ENCODE measurements around the gene LIF. TPM values are rescaled to one million over a fixed set of nuclear protein-coding genes. Genes with fewer than 3 reads are reported as not detected.

The LIF gene
- total and polyA plus RNA-seq, 2 experiments from 2014 or later, result 1.4 to 1.9 TPM

DNA sequence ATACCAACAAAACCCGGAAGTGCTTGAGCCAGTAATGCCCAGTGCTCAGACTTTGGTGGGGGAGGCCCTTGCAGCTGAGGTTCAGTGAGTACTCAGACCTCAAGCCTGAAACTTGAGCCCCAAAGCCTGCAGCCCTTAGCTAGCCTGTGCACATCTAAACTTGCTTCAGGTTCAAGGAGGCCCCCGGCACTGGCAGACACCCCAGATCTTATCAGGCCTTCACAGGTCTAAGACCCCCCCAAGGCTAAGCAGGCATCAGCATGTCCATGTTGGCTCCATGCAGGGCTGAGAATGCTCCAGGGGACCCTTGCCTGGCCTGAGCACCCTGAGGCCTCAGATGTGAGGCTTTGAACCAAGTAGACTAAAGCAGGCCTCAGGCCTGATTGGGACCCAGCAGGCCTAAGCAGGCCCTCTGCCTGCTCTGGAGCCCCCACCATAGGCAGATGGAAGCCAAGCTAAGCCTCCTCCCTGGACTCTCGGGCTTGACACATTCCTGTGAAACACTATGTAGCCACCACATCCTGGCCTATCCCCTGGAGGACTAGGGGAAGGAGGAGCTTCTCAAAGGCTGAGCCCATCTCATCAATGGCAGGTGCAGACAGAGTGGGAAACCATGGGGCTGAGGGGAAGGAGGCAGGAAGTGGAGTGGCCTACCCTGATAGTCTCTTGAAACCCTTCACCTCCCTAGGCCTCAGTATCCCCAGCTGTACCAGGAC, 43.9 kb upstream of the LIF start:
- in situ Hi-C loops (cut with MboI), result no loop called here
- Histone ChIP-seq H3F3A (ENCODE audit: insufficient read depth) (peaks cover 17% of the 10 kb centered on the region), H3K27ac (peak overlapping the region; percentile 14; the same call in 1 of the 2 replicates), H3K27me3 (replicated peaks; ENCODE audit: insufficient read depth) (no peaks in the 10 kb centered on the region), H3K9me2 (ENCODE audit: insufficient read depth) (no peaks in the 10 kb centered on the region), H3K4me2 (ENCODE audit: unreplicated experiment) (no peak overlapping the region), H3K4me1 (ENCODE audit: insufficient read depth) (peaks cover 20% of the 10 kb centered on the region), H3K79me2 (ENCODE audit: insufficient read depth) (no peaks in the 10 kb centered on the region), H3K36me3 (ENCODE audit: low read depth) (no peaks in the 10 kb centered on the region; the same call in 1 of the 2 replicates), H3K9ac (peak overlapping the region; percentile 35; the same call in 1 of the 2 replicates), H3K4me3 (no peak overlapping the region), H2AFZ (no peak overlapping the region), H3K9me3 (ENCODE audit: low read depth) (no peaks in the 10 kb centered on the region), H4K20me1 (ENCODE audit: insufficient read depth) (no peaks in the 10 kb centered on the region)
- peak; percentile 59 for DNase-seq
- TF ChIP-seq EZH2 (IDR thresholded peaks at IDR 0.05; ENCODE audit: insufficient read depth, poor library complexity, severe bottlenecking) (no peak), EZH2phosphoT487 (IDR thresholded peaks at IDR 0.05; ENCODE audit: insufficient read depth, low read depth) (no peak)
- 19 to 29% methylated on average over 3 of the region's 3 CpGs for WGBS, 2 experiments (ENCODE audit: low coverage in 1 of 2, low lambda C conversion rate in 2 of 2, missing lambda C conversion rate in 2 of 2)

- no peak for DNase-seq
- Histone ChIP-seq H3K79me2 (ENCODE audit: insufficient read depth) (no peaks in the 10 kb centered on the region), H4K20me1 (ENCODE audit: insufficient read depth) (no peaks in the 10 kb centered on the region), H3K9ac (peak overlapping the region; percentile 35), H3K4me3 (peak overlapping the region; percentile 82), H2AFZ (no peak overlapping the region), H3F3A (ENCODE audit: insufficient read depth) (peaks cover 17% of the 10 kb centered on the region), H3K9me3 (ENCODE audit: low read depth) (no peaks in the 10 kb centered on the region), H3K27ac (peak overlapping the region; percentile 14; the same call in 1 of the 2 replicates), H3K4me2 (ENCODE audit: unreplicated experiment) (peak overlapping the region; percentile 75), H3K4me1 (ENCODE audit: insufficient read depth) (peaks cover 20% of the 10 kb centered on the region), H3K36me3 (ENCODE audit: low read depth) (no peaks in the 10 kb centered on the region; the same call in 1 of the 2 replicates), H3K27me3 (replicated peaks; ENCODE audit: insufficient read depth) (no peaks in the 10 kb centered on the region), H3K9me2 (ENCODE audit: insufficient read depth) (no peaks in the 10 kb centered on the region)
- WGBS, 2 experiments (ENCODE audit: low coverage in 1 of 2, low lambda C conversion rate in 2 of 2, missing lambda C conversion rate in 2 of 2), result 20 to 21% methylated on average over 12 of the region's 12 CpGs
- in situ Hi-C loops (cut with MboI), result loop anchor here (10.0 kb wide), 1 partner anchor 95 kb away; the partner anchor contains the start of gene RNF215
- TF ChIP-seq EZH2phosphoT487 (IDR thresholded peaks at IDR 0.05; ENCODE audit: insufficient read depth, low read depth) (no peak), EZH2 (IDR thresholded peaks at IDR 0.05; ENCODE audit: insufficient read depth, poor library complexity, severe bottlenecking) (no peak)
Observed at GRCh38 chr22:30289980-30290313, 43.4 kb upstream of the LIF start.

- peak within 1 kb of the TSS; percentile 52 for H2AFZ ChIP-seq
- H3K9me3 ChIP-seq (ENCODE audit: low read depth), result no peaks in the 10 kb centered on the region
- TF ChIP-seq EZH2phosphoT487 (IDR thresholded peaks at IDR 0.05; ENCODE audit: insufficient read depth, low read depth) (no peak), EZH2 (IDR thresholded peaks at IDR 0.05; ENCODE audit: insufficient read depth, poor library complexity, severe bottlenecking) (no peak)
- H3K4me1 ChIP-seq (ENCODE audit: insufficient read depth), result peaks cover 20% of the 10 kb centered on the region
- no peaks in the 10 kb centered on the region for H3K79me2 ChIP-seq (ENCODE audit: insufficient read depth)
- H3K27ac ChIP-seq, result peak within 1 kb of the TSS; percentile 20
- in situ Hi-C loops (cut with MboI), result loop anchor here (10.0 kb wide), 1 partner anchor 95 kb away; the partner anchor contains the start of gene RNF215
- no peaks in the 10 kb centered on the region for H3K9me2 ChIP-seq (ENCODE audit: insufficient read depth)
- H4K20me1 ChIP-seq (ENCODE audit: insufficient read depth), result no peaks in the 10 kb centered on the region
- WGBS, 2 experiments (ENCODE audit: low coverage in 1 of 2, low lambda C conversion rate in 2 of 2, missing lambda C conversion rate in 2 of 2), result 1% methylated on average over 62 to 84 of the region's 85 CpGs
- no peaks in the 10 kb centered on the region for H3K27me3 ChIP-seq (replicated peaks; ENCODE audit: insufficient read depth)
- H3K4me3 ChIP-seq, result peak within 1 kb of the TSS; percentile 82
- peaks cover 17% of the 10 kb centered on the region for H3F3A ChIP-seq (ENCODE audit: insufficient read depth)
- DNase-seq, result peak; percentile 100
- H3K4me2 ChIP-seq (ENCODE audit: unreplicated experiment), result peak within 1 kb of the TSS; percentile 75
- H3K9ac ChIP-seq, result peak within 1 kb of the TSS; percentile 79
- no peaks in the 10 kb centered on the region; the same call in 1 of the 2 replicates for H3K36me3 ChIP-seq (ENCODE audit: low read depth)
Observed at GRCh38 chr22:30289141-30289979, 42.8 kb upstream of the LIF start, which contains the start of gene CASTOR1. CASTOR1 (minus strand) TSS chr22:30289505; CDS start chr22:30289497, 8 bp downstream.

DNA sequence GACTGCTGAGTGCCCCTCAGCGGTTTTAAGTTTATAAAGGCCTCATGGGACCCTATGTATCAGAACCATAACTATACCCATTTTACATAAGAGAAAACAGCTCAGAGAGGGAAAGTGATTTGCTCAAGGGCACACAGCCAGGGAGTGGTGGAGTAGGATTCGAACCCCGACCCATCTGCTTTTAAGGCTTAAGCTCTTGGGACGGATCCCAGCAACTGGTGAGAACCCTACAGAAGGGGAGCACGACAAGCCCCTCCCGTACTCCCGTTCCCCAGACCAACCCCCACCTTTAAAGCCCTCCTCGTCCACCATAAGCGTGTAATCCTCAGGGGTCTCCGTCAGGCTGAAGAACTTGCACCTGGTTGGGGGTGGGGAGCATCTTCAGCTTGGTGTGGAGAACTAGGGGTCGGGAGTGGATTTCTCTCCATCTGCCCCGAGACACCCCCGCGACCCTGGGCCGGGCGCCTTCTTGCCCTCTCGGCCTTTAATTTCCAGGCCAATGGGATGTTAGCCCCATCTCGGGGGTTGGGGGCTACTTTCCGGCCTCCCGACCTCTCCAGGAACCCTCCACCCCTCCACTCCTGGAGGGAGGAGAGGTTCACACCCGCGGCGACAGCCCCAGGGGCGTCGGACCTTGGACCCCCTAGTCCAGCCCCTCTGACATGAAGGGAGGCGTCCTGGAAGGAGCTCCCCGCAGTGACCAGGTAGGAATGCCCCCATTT, 42.0 kb upstream of the LIF start:
- Histone ChIP-seq H3K4me1 (ENCODE audit: insufficient read depth) (peaks cover 20% of the 10 kb centered on the region), H3K27ac (peak overlapping the region; percentile 20; the same call in 1 of the 2 replicates), H3F3A (ENCODE audit: insufficient read depth) (peaks cover 17% of the 10 kb centered on the region), H2AFZ (peak overlapping the region; percentile 52), H3K79me2 (ENCODE audit: insufficient read depth) (no peaks in the 10 kb centered on the region), H3K4me2 (ENCODE audit: unreplicated experiment) (peak overlapping the region; percentile 67), H3K4me3 (peak overlapping the region; percentile 82), H3K9me3 (ENCODE audit: low read depth) (no peaks in the 10 kb centered on the region), H3K36me3 (ENCODE audit: low read depth) (no peaks in the 10 kb centered on the region), H3K27me3 (replicated peaks; ENCODE audit: insufficient read depth) (no peaks in the 10 kb centered on the region), H3K9me2 (ENCODE audit: insufficient read depth) (no peaks in the 10 kb centered on the region), H3K9ac (peak overlapping the region; percentile 79), H4K20me1 (ENCODE audit: insufficient read depth) (no peaks in the 10 kb centered on the region)
- 8 to 12% methylated on average over 24 to 26 of the region's 27 CpGs for WGBS, 2 experiments (ENCODE audit: low coverage in 1 of 2, low lambda C conversion rate in 2 of 2, missing lambda C conversion rate in 2 of 2)
- DNase-seq, result no peak
- in situ Hi-C loops (cut with MboI), result loop anchor here (10.0 kb wide), 1 partner anchor 96 kb away; the partner anchor contains the start of gene RNF215
- no peak for TF ChIP-seq EZH2phosphoT487 (IDR thresholded peaks at IDR 0.05; ENCODE audit: insufficient read depth, low read depth)
- TF ChIP-seq EZH2 (IDR thresholded peaks at IDR 0.05; ENCODE audit: insufficient read depth, poor library complexity, severe bottlenecking), result no peak

Data from GM23248 (cell line).